Hepatocyte (in vitro differentiated cells): Measurements from ENCODE around the gene MYADML2.

ENCODE experiments used
- CTCF ChIP-seq: fragments of 200-600 bp; sonication (generic); IDR thresholded peaks from 2 replicates; pipeline ENCODE4 v1.5.1; 2016; ENCODE audit warnings: antibody characterized with exemption, mild to moderate bottlenecking; ENCODE audit not compliant: poor library complexity
- EZH2 ChIP-seq: fragments of 200-600 bp; sonication (generic); IDR thresholded peaks from 2 replicates; pipeline ENCODE4 v1.6.1; 2016; ENCODE audit warnings: antibody characterized with exemption, mild to moderate bottlenecking, borderline replicate concordance

GRCh38 chr17:81900181-81900820, 46.7 kb downstream of the MYADML2 start:
- no peak for TF ChIP-seq CTCF
- no peak for TF ChIP-seq EZH2
